DND-41 (cell line): ENCODE measurements around the gene SANBR.

Experiments used
- ATAC-seq: fragments of 200-7000 bp; cut with Tn5 transposase; 3 replicates; pipeline ENCODE4 v1.9.1; 2021; ENCODE audit warnings: low read depth; ENCODE audit not compliant: insufficient read depth
- DNase-seq: peaks from one replicate; pipeline ENCODE4 v3.0.0-alpha.2; 2020
- H2AFZ ChIP-seq: 2 replicates; pipeline ENCODE4 v1.6.0; 2012; ENCODE audit warnings: low read depth, low read length
- H3K27ac ChIP-seq: 2 replicates; pipeline ENCODE4 v1.5.1; 2012; ENCODE audit warnings: low read length, inconsistent platforms
- H3K27me3 ChIP-seq: fragments of 200-600 bp; sonication (generic); 2 replicates; pipeline ENCODE4 v1.6.0; 2012; ENCODE audit warnings: low read length, mild to moderate bottlenecking, inconsistent platforms; ENCODE audit not compliant: insufficient read depth, poor library complexity
- H3K36me3 ChIP-seq: 2 replicates; pipeline ENCODE4 v1.5.1; 2012; ENCODE audit warnings: low read length, inconsistent platforms; ENCODE audit not compliant: insufficient read depth
- H3K4me1 ChIP-seq: 2 replicates; pipeline ENCODE4 v1.5.1; 2012; ENCODE audit warnings: mild to moderate bottlenecking, low read length; ENCODE audit not compliant: insufficient read depth
- H3K4me2 ChIP-seq: 2 replicates; pipeline ENCODE4 v1.6.0; 2012; ENCODE audit warnings: mild to moderate bottlenecking, moderate library complexity, low read length, inconsistent platforms; ENCODE audit not compliant: insufficient read depth
- H3K4me3 ChIP-seq, 2 experiments: fragments of 200-600 bp in 1 of 2; shearing (Covaris generic) in 1 of 2; 2 replicates each; pipeline ENCODE4 v1.5.1; 2012 to 2016; ENCODE audit warnings: inconsistent platforms in 2 of 2, low read length in 2 of 2, mild to moderate bottlenecking in 2 of 2, low read depth in 1 of 2, moderate library complexity in 1 of 2
- H3K79me2 ChIP-seq: 2 replicates; pipeline ENCODE4 v1.6.0; 2012; ENCODE audit warnings: low read length, inconsistent platforms; ENCODE audit not compliant: insufficient read depth
- H3K9ac ChIP-seq: 2 replicates; pipeline ENCODE4 v1.6.0; 2012; ENCODE audit warnings: low read depth, mild to moderate bottlenecking, inconsistent platforms, low read length, moderate library complexity
- H3K9me3 ChIP-seq: 2 replicates; pipeline ENCODE4 v1.5.1; 2012; ENCODE audit warnings: low read length, moderate library complexity, mild to moderate bottlenecking, inconsistent platforms; ENCODE audit not compliant: insufficient read depth, severe bottlenecking
- H4K20me1 ChIP-seq: 2 replicates; pipeline ENCODE4 v1.6.0; 2012; ENCODE audit warnings: low read length; ENCODE audit not compliant: insufficient read depth
- EZH2 ChIP-seq: IDR thresholded peaks from 3 replicates; pipeline ENCODE4 v1.6.1; 2012; ENCODE audit warnings: borderline replicate concordance, low read depth, mild to moderate bottlenecking, moderate library complexity, low read length, inconsistent platforms; ENCODE audit not compliant: severe bottlenecking
- TF ChIP-seq, protein P1 (sequence below): IDR thresholded peaks from 2 replicates; pipeline ENCODE4 v1.5.1; 2012; ENCODE audit warnings: borderline replicate concordance, low read length, moderate library complexity, mild to moderate bottlenecking; ENCODE audit not compliant: poor library complexity, severe bottlenecking; ENCODE audit errors: extremely low read depth

Gene SANBR

DNA sequence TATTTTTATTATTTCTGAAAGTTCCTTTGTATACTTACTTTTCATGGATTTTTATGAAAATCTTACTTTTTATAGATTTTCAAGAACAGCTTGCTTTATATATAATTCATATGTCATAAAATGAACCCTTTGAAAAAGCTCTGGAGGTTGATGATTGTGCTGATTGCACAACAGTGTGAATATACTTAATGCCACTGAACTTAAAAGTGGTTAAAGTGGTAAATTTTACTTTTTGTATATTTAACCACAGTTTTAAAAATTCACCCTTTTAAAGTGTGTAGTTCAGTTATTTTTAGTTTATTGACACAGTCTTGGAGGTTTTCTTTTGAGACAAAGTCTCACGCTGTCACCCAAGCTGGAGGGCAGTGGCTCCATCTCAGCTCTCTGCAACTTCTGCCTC is 8.4 kb downstream of the SANBR start:
- no peak for DNase-seq
- H3K4me2 ChIP-seq: no peak overlapping the region
- no peaks in the 10 kb centered on the region for H3K9me3 ChIP-seq
- ATAC-seq: no peak
- H3K79me2 ChIP-seq: no peaks in the 10 kb centered on the region
- H3K4me1 ChIP-seq: no peaks in the 10 kb centered on the region
- H3K4me3 ChIP-seq: no peak overlapping the region
- no peaks in the 10 kb centered on the region for H4K20me1 ChIP-seq
- no peak overlapping the region for H2AFZ ChIP-seq
- no peak overlapping the region for H3K9ac ChIP-seq
- TF ChIP-seq EZH2: no peak
- TF ChIP-seq, protein P1, sequence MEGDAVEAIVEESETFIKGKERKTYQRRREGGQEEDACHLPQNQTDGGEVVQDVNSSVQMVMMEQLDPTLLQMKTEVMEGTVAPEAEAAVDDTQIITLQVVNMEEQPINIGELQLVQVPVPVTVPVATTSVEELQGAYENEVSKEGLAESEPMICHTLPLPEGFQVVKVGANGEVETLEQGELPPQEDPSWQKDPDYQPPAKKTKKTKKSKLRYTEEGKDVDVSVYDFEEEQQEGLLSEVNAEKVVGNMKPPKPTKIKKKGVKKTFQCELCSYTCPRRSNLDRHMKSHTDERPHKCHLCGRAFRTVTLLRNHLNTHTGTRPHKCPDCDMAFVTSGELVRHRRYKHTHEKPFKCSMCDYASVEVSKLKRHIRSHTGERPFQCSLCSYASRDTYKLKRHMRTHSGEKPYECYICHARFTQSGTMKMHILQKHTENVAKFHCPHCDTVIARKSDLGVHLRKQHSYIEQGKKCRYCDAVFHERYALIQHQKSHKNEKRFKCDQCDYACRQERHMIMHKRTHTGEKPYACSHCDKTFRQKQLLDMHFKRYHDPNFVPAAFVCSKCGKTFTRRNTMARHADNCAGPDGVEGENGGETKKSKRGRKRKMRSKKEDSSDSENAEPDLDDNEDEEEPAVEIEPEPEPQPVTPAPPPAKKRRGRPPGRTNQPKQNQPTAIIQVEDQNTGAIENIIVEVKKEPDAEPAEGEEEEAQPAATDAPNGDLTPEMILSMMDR: no peak
- no peaks in the 10 kb centered on the region for H3K27me3 ChIP-seq
- no peak overlapping the region for H3K27ac ChIP-seq
- peaks cover 39% of the 10 kb centered on the region for H3K36me3 ChIP-seq

DNA sequence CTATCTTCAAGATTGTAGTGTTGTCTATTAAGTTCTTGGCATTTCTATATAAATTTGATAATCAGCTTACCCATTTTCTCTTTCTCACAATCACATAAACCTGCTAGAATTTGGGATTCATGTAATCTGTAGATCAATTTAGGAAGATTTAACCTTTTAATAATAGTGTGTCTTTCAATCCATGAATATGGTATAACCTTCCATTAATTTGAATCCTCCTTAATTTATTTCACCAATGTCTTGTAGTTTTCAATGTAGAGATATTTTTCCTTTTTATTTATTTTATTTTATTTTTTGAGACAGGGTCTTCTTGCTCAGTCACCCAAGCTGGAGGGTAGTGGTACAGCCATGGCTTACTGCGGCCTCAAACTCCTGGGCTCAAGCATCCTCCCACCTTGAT is 20.2 kb downstream of the SANBR start:
- Histone ChIP-seq H3K9ac (no peak overlapping the region), H3K9me3 (no peaks in the 10 kb centered on the region), H3K79me2 (no peaks in the 10 kb centered on the region), H3K27me3 (no peaks in the 10 kb centered on the region), H3K36me3 (peaks cover 7% of the 10 kb centered on the region), H3K4me3 (no peak overlapping the region), H2AFZ (no peak overlapping the region), H3K4me1 (no peaks in the 10 kb centered on the region), H4K20me1 (no peaks in the 10 kb centered on the region), H3K27ac (no peak overlapping the region), H3K4me2 (no peak overlapping the region)
- TF ChIP-seq EZH2: no peak
- TF ChIP-seq, protein P1: no peak
- no peak for DNase-seq
- ATAC-seq: no peak

DNA sequence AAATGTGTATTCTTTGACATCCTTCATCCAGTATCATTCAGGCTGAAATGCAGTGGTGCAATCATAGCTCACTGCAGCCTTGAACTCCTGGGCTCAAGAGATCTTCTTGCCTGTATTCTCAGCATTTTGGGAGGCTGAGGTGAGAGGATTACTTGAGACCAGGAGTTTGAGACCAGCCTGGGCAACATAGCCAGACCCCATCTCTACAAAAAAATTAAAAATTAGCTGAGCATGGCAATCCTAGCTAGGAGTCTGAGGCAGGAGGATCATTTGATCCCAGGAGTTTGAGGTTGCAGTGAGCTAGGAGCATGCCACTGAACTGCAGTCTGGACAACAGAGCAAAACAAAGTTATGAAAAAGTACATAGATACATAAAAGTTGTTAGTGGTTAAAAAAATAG is 24.1 kb downstream of the SANBR start:
- no peak overlapping the region for H3K4me2 ChIP-seq
- H3K4me3 ChIP-seq: no peak overlapping the region
- H3K4me1 ChIP-seq: no peaks in the 10 kb centered on the region
- H3K27me3 ChIP-seq: no peaks in the 10 kb centered on the region
- no peak overlapping the region for H3K9ac ChIP-seq
- DNase-seq: no peak
- H3K36me3 ChIP-seq: peaks cover 7% of the 10 kb centered on the region
- no peak overlapping the region for H2AFZ ChIP-seq
- no peaks in the 10 kb centered on the region for H4K20me1 ChIP-seq
- no peaks in the 10 kb centered on the region for H3K79me2 ChIP-seq
- H3K27ac ChIP-seq: no peak overlapping the region
- TF ChIP-seq, protein P1: no peak
- no peak for TF ChIP-seq EZH2
- H3K9me3 ChIP-seq: no peaks in the 10 kb centered on the region
- ATAC-seq: no peak

DNA sequence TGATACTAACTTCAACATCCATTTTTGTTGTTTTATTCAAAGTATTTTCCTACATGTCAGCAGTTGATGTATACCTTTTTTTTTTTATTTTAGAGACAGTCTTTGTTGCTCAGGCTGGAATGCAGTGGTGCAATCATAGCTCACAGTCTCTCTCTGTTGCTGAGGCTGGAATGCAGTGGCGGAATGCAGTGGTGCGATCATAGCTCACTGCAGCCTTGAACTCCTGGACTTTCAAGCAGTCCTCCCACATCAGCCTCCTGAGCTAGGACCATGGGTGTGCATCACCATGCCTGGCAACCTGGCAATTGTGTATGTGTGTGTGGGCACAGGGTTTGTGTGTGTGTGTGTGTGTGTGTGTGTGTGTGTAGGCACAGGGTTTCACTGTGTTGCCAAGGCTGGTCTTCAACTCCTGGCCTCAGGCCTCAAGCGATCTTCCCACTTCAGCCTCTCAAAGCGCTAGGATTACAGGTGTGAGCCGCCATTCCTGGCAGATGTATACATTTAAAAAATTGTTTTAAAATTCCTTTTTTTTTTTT is 24.8 kb downstream of the SANBR start:
- TF ChIP-seq EZH2: no peak
- TF ChIP-seq, protein P1: no peak
- Histone ChIP-seq H3K27me3 (no peaks in the 10 kb centered on the region), H3K9ac (no peak overlapping the region), H3K36me3 (peaks cover 7% of the 10 kb centered on the region), H3K27ac (no peak overlapping the region), H3K79me2 (no peaks in the 10 kb centered on the region), H3K4me2 (no peak overlapping the region), H3K4me3 (no peak overlapping the region), H3K4me1 (no peaks in the 10 kb centered on the region), H2AFZ (no peak overlapping the region), H3K9me3 (no peaks in the 10 kb centered on the region), H4K20me1 (no peaks in the 10 kb centered on the region)
- ATAC-seq (no peak), DNase-seq (no peak)
